HCT116 (cell line): ENCODE data around the gene MTURN. TPM values are rescaled to one million over a fixed set of nuclear protein-coding genes. Genes with fewer than 3 reads are reported as not detected.

Experiments
- ATAC-seq: fragments of 200-7000 bp; cut with Tn5 transposase; 2 replicates; pipeline ENCODE4 v1.9.1; 2020; ENCODE audit warnings: mild to moderate bottlenecking, moderate library complexity
- BruUV-seq: library from RNA; stranded (reverse); fragments of 400-500 nt; replicated peaks from 2 replicates; lab custom pipeline; 2021; lab: Mats Ljungman, UMichigan
- CTCF ChIA-PET: fragments of 300-600 bp; sonication (Branson Sonifier 250); formaldehyde crosslinking; loops from one replicate; lab custom pipeline; 2021; ENCODE audit warnings: antibody characterized with exemption; lab: Charles Lee
- POLR2A ChIA-PET: fragments of 300-600, 350-600 bp; sonication (Branson Sonifier 250); formaldehyde crosslinking; loops from one replicate; lab custom pipeline; 2021; ENCODE audit warnings: antibody characterized with exemption; lab: Charles Lee
- RAD21 ChIA-PET, 2 experiments: fragments of 300-600 bp; sonication (Branson Sonifier 250); formaldehyde crosslinking; loops; one replicate each; lab custom pipeline; 2023; ENCODE audit warnings: low total read pairs in 2 of 2; ENCODE audit not compliant: uncharacterized antibody in 2 of 2, unreplicated experiment in 2 of 2, low non-redundant PET in 1 of 2; lab: Charles Lee
- DNase-seq: peaks from one replicate; pipeline ENCODE4 v3.0.0-alpha.2; 2010; ENCODE audit warnings: low read depth, low spot score
- H2AFZ ChIP-seq: fragments of 200-600 bp; shearing (Covaris generic), sonication (generic); 2 replicates; pipeline ENCODE4 v1.6.1; 2017; ENCODE audit warnings: low read depth, mixed run types, mixed read lengths, antibody characterized with exemption, low read length; ENCODE audit not compliant: poor library complexity, severe bottlenecking
- H3K27ac ChIP-seq: 2 replicates; pipeline ENCODE4 v1.5.1; 2012; ENCODE audit warnings: low read depth, low read length
- H3K27me3 ChIP-seq: fragments of 200-600 bp; sonication (generic); 2 replicates; pipeline ENCODE4 v1.6.1; 2016; ENCODE audit warnings: mixed run types, low read length, mixed read lengths; ENCODE audit not compliant: insufficient read depth
- H3K36me3 ChIP-seq, 2 experiments: fragments of 200-500 bp in 1 of 2; fragments of 200-600 bp in 1 of 2; sonication (Bioruptor generic) in 1 of 2; sonication (generic) in 1 of 2; 2 replicates each; pipeline versions ENCODE4 v1.5.1 to v1.6.1; 2014 to 2016; ENCODE audit warnings: low read length in 2 of 2, inconsistent platforms in 1 of 2, mixed read lengths in 1 of 2, mixed run types in 1 of 2; ENCODE audit not compliant: insufficient read depth in 2 of 2, control insufficient read depth in 1 of 2
- H3K4me1 ChIP-seq, 2 experiments: fragments of 200-600 bp in 1 of 2; sonication (generic) in 1 of 2; 2 replicates each; pipeline versions ENCODE4 v1.5.1 to v1.6.1; 2012 to 2017; ENCODE audit warnings: low read length in 2 of 2, inconsistent platforms in 1 of 2, mild to moderate bottlenecking in 1 of 2, mixed read lengths in 1 of 2, mixed run types in 1 of 2, moderate library complexity in 1 of 2; ENCODE audit not compliant: insufficient read depth in 2 of 2, control insufficient read depth in 1 of 2
- H3K4me2 ChIP-seq: fragments of 200-600 bp; sonication (generic); 2 replicates; pipeline ENCODE4 v1.6.1; 2017; ENCODE audit warnings: mixed run types, low read length, mixed read lengths
- H3K4me3 ChIP-seq, 2 experiments: fragments of 200-600 bp in 1 of 2; sonication (generic) in 1 of 2; replicated peaks in 1 of 2; 2 replicates each; pipeline ENCODE4 v1.5.1; 2011 to 2016; ENCODE audit warnings: low read length in 2 of 2, control low read depth in 1 of 2, low read depth in 1 of 2, mild to moderate bottlenecking in 1 of 2, mixed read lengths in 1 of 2, mixed run types in 1 of 2
- H3K79me2 ChIP-seq: fragments of 200-600 bp; sonication (generic); 2 replicates; pipeline ENCODE4 v1.6.1; 2017; ENCODE audit warnings: mild to moderate bottlenecking, mixed run types, low read length, moderate library complexity, mixed read lengths; ENCODE audit not compliant: insufficient read depth
- H3K9ac ChIP-seq: fragments of 200-600 bp; sonication (generic); 2 replicates; pipeline ENCODE4 v1.6.1; 2016; ENCODE audit warnings: low read length, mixed read lengths
- H3K9me2 ChIP-seq: fragments of 200-600 bp; sonication (generic), shearing (Covaris generic); 2 replicates; pipeline ENCODE4 v1.6.1; 2017; ENCODE audit warnings: mixed run types, mild to moderate bottlenecking, moderate library complexity; ENCODE audit not compliant: insufficient read depth
- H3K9me3 ChIP-seq, 2 experiments: fragments of 200-500 bp in 1 of 2; fragments of 200-600 bp in 1 of 2; sonication (Bioruptor generic) in 1 of 2; sonication (generic) in 1 of 2; 2 replicates each; pipeline ENCODE4 v1.6.1; 2014 to 2017; ENCODE audit warnings: low read length in 2 of 2, mixed read lengths in 2 of 2, inconsistent platforms in 1 of 2, low read depth in 1 of 2, mild to moderate bottlenecking in 1 of 2, mixed run types in 1 of 2, moderate library complexity in 1 of 2; ENCODE audit not compliant: control insufficient read depth in 1 of 2, insufficient read depth in 1 of 2
- H4K20me1 ChIP-seq: fragments of 200-600 bp; sonication (generic), shearing (Covaris generic); 2 replicates; pipeline ENCODE4 v1.6.1; 2017; ENCODE audit warnings: mixed run types, mild to moderate bottlenecking, moderate library complexity; ENCODE audit not compliant: insufficient read depth
- CEBPB ChIP-seq: IDR thresholded peaks from 2 replicates; pipeline ENCODE4 v1.6.1; 2012; ENCODE audit warnings: low read depth
- EGR1 ChIP-seq: IDR thresholded peaks from 2 replicates; pipeline ENCODE4 v1.6.1; 2012; ENCODE audit warnings: low read depth
- ELF1 ChIP-seq: IDR thresholded peaks from 2 replicates; pipeline ENCODE4 v1.6.1; 2012; ENCODE audit warnings: low read depth, borderline replicate concordance
- EZH2phosphoT487 ChIP-seq: fragments of 200-600 bp; IDR thresholded peaks from 2 replicates; pipeline ENCODE4 v1.6.1; 2018; ENCODE audit warnings: antibody characterized with exemption, borderline replicate concordance
- POLR2A ChIP-seq: IDR thresholded peaks from 2 replicates; pipeline ENCODE4 v1.7.0; 2011; ENCODE audit warnings: borderline replicate concordance; ENCODE audit not compliant: insufficient read depth, insufficient read length; ENCODE audit errors: extremely low read depth
- POLR2AphosphoS5 ChIP-seq: IDR thresholded peaks from 2 replicates; pipeline ENCODE4 v1.6.1; 2011; ENCODE audit warnings: mild to moderate bottlenecking, low read depth, low read length, moderate library complexity
- RAD21 ChIP-seq: IDR thresholded peaks from 2 replicates; pipeline ENCODE4 v1.6.1; 2012; ENCODE audit warnings: low read depth, mild to moderate bottlenecking
- TCF7L2 ChIP-seq: IDR thresholded peaks from 2 replicates; pipeline ENCODE4 v1.7.0; 2011; ENCODE audit warnings: borderline replicate concordance, inconsistent platforms; ENCODE audit not compliant: insufficient read depth, insufficient read length; ENCODE audit errors: extremely low read depth
- YY1 ChIP-seq: IDR thresholded peaks from 2 replicates; pipeline ENCODE4 v1.6.1; 2011; ENCODE audit warnings: low read length, low read depth, moderate library complexity, mild to moderate bottlenecking; ENCODE audit not compliant: insufficient replicate concordance; ENCODE audit errors: extremely low read depth
- ZFX ChIP-seq: fragments of 450-650 bp; IDR thresholded peaks from 2 replicates; pipeline ENCODE4 v1.6.1; 2017
- intact Hi-C: fragments of 100-400 bp; cut with micrococcal nuclease; formaldehyde crosslinking; loops from 2 replicates; pipeline ENCODE4 v1.10.0; 2022
- total RNA-seq: library from RNA; stranded (reverse); gene quantifications from one replicate; pipeline ENCODE4 v1.2.1, GENCODE V29; 2021; ENCODE audit not compliant: unreplicated experiment
- TF ChIP-seq, protein P1 (sequence below): IDR thresholded peaks from 2 replicates; pipeline ENCODE4 v1.6.1; 2011; ENCODE audit warnings: mild to moderate bottlenecking, low read length, moderate library complexity; ENCODE audit not compliant: insufficient replicate concordance; ENCODE audit errors: extremely low read depth
- TF ChIP-seq, protein P2 (sequence below): IDR thresholded peaks from 2 replicates; pipeline ENCODE4 v1.6.1; 2012
- TF ChIP-seq, protein P3 (sequence below), 3 experiments: fragments of 200-600 bp in 1 of 3; sonication (generic) in 1 of 3; IDR thresholded peaks in 2 of 3; conservative IDR thresholded peaks in 1 of 3; 2 replicates each; pipeline ENCODE4 v1.5.1; 2012 to 2017; ENCODE audit warnings: low read depth in 2 of 3, low read length in 2 of 3, antibody characterized with exemption in 1 of 3, borderline replicate concordance in 1 of 3, control low read depth in 1 of 3, mild to moderate bottlenecking in 1 of 3, mixed read lengths in 1 of 3, mixed run types in 1 of 3, moderate library complexity in 1 of 3; ENCODE audit not compliant: insufficient read depth in 1 of 3

The MTURN gene
- total RNA-seq, 1 experiment from 2014 or later = 7.5 TPM

DNA sequence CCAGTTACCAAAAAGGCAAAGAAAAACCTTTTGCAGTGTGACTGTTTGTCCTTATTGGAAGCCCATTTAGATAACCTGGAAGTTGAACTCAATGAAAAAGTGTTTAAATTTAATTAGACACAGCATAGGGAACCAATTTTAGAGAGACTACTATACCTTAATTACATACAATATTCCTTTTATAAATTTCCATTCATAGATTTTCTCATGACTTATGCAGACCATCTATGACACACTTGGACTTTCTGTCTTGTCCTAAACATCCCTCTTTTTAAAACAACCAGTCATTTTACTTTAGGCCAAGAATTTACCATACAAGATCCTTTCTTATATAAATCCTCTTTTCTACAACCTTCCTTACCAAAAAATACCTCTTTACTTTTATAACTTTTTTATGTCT is 61.6 kb downstream of the MTURN start:
- Histone ChIP-seq H3K79me2 (no peaks in the 10 kb centered on the region), H3K9me2 (no peaks in the 10 kb centered on the region), H3K4me3 (no peak overlapping the region), H4K20me1 (no peaks in the 10 kb centered on the region), H3K4me1 (no peaks in the 10 kb centered on the region), H3K9ac (no peak overlapping the region), H3K4me2 (no peak overlapping the region), H3K9me3 (peaks cover 17 to 19% of the 10 kb centered on the region in 2 experiments; a peak in 3 of 4 replicates), H3K27me3 (no peaks in the 10 kb centered on the region), H3K27ac (no peak overlapping the region), H3K36me3 (no peaks in the 10 kb centered on the region), H2AFZ (no peak overlapping the region)
- CTCF ChIA-PET = no interaction called here
- no TSS peak for BruUV-seq
- TF ChIP-seq ELF1 = no peak
- TF ChIP-seq RAD21 = no peak
- TF ChIP-seq POLR2A = no peak
- TF ChIP-seq EGR1 = no peak
- no peak for TF ChIP-seq ZFX
- TF ChIP-seq, protein P1, sequence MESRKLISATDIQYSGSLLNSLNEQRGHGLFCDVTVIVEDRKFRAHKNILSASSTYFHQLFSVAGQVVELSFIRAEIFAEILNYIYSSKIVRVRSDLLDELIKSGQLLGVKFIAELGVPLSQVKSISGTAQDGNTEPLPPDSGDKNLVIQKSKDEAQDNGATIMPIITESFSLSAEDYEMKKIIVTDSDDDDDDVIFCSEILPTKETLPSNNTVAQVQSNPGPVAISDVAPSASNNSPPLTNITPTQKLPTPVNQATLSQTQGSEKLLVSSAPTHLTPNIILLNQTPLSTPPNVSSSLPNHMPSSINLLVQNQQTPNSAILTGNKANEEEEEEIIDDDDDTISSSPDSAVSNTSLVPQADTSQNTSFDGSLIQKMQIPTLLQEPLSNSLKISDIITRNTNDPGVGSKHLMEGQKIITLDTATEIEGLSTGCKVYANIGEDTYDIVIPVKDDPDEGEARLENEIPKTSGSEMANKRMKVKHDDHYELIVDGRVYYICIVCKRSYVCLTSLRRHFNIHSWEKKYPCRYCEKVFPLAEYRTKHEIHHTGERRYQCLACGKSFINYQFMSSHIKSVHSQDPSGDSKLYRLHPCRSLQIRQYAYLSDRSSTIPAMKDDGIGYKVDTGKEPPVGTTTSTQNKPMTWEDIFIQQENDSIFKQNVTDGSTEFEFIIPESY = no peak
- RAD21 ChIA-PET = no interaction called here
- DNase-seq (no peak), ATAC-seq (no peak)
- POLR2A ChIA-PET = no interaction called here
- intact Hi-C loops = no loop called here

DNA sequence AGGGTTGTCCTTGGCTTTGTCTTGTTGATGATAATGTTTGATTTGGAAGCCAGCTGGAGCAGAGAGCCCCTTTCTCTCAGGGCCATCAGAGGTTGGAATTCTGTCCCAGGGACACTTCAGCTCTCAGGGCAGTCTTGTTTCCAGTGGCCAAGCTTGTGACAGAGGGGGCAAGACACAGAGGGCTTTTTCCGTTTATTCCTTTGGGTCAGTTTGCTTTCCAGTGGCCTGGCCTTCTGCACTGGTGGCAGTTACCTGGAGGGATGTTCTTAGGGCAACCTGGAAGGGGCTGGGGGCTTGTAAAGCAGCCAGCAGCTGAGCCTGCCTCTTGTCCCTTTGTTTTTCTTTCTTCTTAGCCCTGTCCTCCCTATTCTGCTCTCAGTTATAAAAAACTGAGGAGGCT is 62.7 kb downstream of the MTURN start:
- Histone ChIP-seq H3K9ac (no peak overlapping the region), H3K27ac (no peak overlapping the region), H3K79me2 (no peaks in the 10 kb centered on the region)
- CTCF ChIA-PET = no interaction called here
- intact Hi-C loops = no loop called here
- TF ChIP-seq TCF7L2 = no peak
- TF ChIP-seq, protein P2, sequence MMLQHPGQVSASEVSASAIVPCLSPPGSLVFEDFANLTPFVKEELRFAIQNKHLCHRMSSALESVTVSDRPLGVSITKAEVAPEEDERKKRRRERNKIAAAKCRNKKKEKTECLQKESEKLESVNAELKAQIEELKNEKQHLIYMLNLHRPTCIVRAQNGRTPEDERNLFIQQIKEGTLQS = no peak
- no peak for TF ChIP-seq CEBPB
- TF ChIP-seq EZH2phosphoT487 = no peak
- TF ChIP-seq, protein P3, sequence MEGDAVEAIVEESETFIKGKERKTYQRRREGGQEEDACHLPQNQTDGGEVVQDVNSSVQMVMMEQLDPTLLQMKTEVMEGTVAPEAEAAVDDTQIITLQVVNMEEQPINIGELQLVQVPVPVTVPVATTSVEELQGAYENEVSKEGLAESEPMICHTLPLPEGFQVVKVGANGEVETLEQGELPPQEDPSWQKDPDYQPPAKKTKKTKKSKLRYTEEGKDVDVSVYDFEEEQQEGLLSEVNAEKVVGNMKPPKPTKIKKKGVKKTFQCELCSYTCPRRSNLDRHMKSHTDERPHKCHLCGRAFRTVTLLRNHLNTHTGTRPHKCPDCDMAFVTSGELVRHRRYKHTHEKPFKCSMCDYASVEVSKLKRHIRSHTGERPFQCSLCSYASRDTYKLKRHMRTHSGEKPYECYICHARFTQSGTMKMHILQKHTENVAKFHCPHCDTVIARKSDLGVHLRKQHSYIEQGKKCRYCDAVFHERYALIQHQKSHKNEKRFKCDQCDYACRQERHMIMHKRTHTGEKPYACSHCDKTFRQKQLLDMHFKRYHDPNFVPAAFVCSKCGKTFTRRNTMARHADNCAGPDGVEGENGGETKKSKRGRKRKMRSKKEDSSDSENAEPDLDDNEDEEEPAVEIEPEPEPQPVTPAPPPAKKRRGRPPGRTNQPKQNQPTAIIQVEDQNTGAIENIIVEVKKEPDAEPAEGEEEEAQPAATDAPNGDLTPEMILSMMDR (IDR thresholded peaks at IDR 0.05 in 2 of 3, conservative IDR thresholded peaks at IDR 0.05 in 1 of 3; ENCODE audit: borderline replicate concordance in 1 of 3, insufficient read depth in 1 of 3, low read depth in 2 of 3, low read length in 2 of 3) = no peak
- TF ChIP-seq POLR2AphosphoS5 = no peak
- TF ChIP-seq ZFX = no peak
- no peak for TF ChIP-seq YY1
- TF ChIP-seq, all 23 proteins: peak for 0
- Histone ChIP-seq H4K20me1 (no peaks in the 10 kb centered on the region), H3K4me1 (no peaks in the 10 kb centered on the region), H2AFZ (no peak overlapping the region), H3K4me3 (no peak overlapping the region), H3K9me2 (no peaks in the 10 kb centered on the region), H3K4me2 (no peak overlapping the region), H3K9me3 (peaks cover 17 to 19% of the 10 kb centered on the region in 2 experiments; a peak in 3 of 4 replicates), H3K27me3 (no peaks in the 10 kb centered on the region), H3K36me3 (no peaks in the 10 kb centered on the region)
- DNase-seq (no peak), ATAC-seq (no peak)
- no TSS peak for BruUV-seq
- RAD21 ChIA-PET = no interaction called here
- POLR2A ChIA-PET = no interaction called here
